ENCODE results near the gene PROM1. TPM values are rescaled to one million over a fixed set of nuclear protein-coding genes. Genes with fewer than 3 reads are reported as not detected.

Gene PROM1
- total and polyA plus RNA-seq, 9 of the 15 experiments (the other 6 are each of a cell fraction or from before 2014, with no cell fraction given), result 0.05 TPM; not detected in 8

- H3K9me3 ChIP-seq (replicated peaks; ENCODE audit: control insufficient read depth, insufficient read depth, low read depth, low read length), result no peaks in the 10 kb centered on the region
- intact Hi-C loops (cut with micrococcal nuclease), result no loop called here
Measured at GRCh38 chr4:15982842-15983524, 100.8 kb downstream of the PROM1 start.

More at GRCh38 chr4:15982842-15983524, 100.8 kb downstream of the PROM1 start:
- H3K27ac ChIP-seq (ENCODE audit: extremely low read depth, low read depth, low read length), result no peak overlapping the region
- in situ Hi-C loops (cut with MboI), result no loop called here
- no peak overlapping the region for H3K4me2 ChIP-seq (ENCODE audit: insufficient read depth, low read length)
- H3K9ac ChIP-seq (ENCODE audit: insufficient read depth in 1 of 2, low read depth in 2 of 2, low read length in 2 of 2), result no peak overlapping the region
- peaks cover 0 to 19% of the 10 kb centered on the region in 2 experiments; a peak in 3 of 5 replicates for H3K27me3 ChIP-seq (ENCODE audit: control insufficient read depth in 2 of 2, insufficient read depth in 2 of 2, low read length in 2 of 2)
- 0% methylated on average over 8 of the region's 8 CpGs for WGBS (ENCODE audit: insufficient coverage, low coverage, missing lambda C conversion rate)
- no peak for FAIRE-seq
- no peak overlapping the region for H3K4me3 ChIP-seq
- no peaks in the 10 kb centered on the region for H3K79me2 ChIP-seq (ENCODE audit: control insufficient read depth, insufficient read depth, low read length)
- H3K36me3 ChIP-seq (ENCODE audit: control insufficient read depth, insufficient read depth, low read length), result no peaks in the 10 kb centered on the region
- ChIA-PET CTCF (ENCODE audit: low intra/inter-chr PET ratio) (no interaction called here), POLR2A (interaction anchor here (0.7 kb wide), 1 partner anchor 847 kb away, joined by 3 read pairs; no protein-coding TSS in a partner anchor)
- no peak for TF ChIP-seq CC2D1A (IDR thresholded peaks at IDR 0.05)
- TF ChIP-seq GTF2E2 (tag; IDR thresholded peaks at IDR 0.05), result no peak
- TF ChIP-seq STAG1 (CRISPR knock-in tag; IDR thresholded peaks at IDR 0.05; ENCODE audit: borderline replicate concordance), result no peak
- no peak for TF ChIP-seq ZNF23 (CRISPR knock-in tag; IDR thresholded peaks at IDR 0.05)
- TF ChIP-seq ZNF398 (CRISPR knock-in tag; IDR thresholded peaks at IDR 0.05), result no peak
- TF ChIP-seq ZBTB49 (CRISPR knock-in tag; IDR thresholded peaks at IDR 0.05; ENCODE audit: borderline replicate concordance), result no peak
- TF ChIP-seq SETDB1 (IDR thresholded peaks at IDR 0.05; ENCODE audit: low read length), result no peak
- TF ChIP-seq DLX4 (CRISPR knock-in tag; IDR thresholded peaks at IDR 0.05), result no peak
- TF ChIP-seq RNF2 (IDR thresholded peaks at IDR 0.05), result no peak
- TF ChIP-seq SMAD3 (CRISPR knock-in tag; conservative IDR thresholded peaks at IDR 0.05), result no peak
- no peak for TF ChIP-seq ASH1L (IDR thresholded peaks at IDR 0.05; ENCODE audit: borderline replicate concordance, low read depth, partially characterized antibody)
- no peak for TF ChIP-seq MCM7 (IDR thresholded peaks at IDR 0.05)
- no peak for TF ChIP-seq ETV1 (tag; conservative IDR thresholded peaks at IDR 0.05; ENCODE audit: low read depth)
- TF ChIP-seq MAFF (IDR thresholded peaks at IDR 0.05; ENCODE audit: low read length), result no peak
- TF ChIP-seq TCFL5 (CRISPR knock-in tag; conservative IDR thresholded peaks at IDR 0.05), result no peak
- TF ChIP-seq POLR2AphosphoS5 (IDR thresholded peaks at IDR 0.05; ENCODE audit: control insufficient read depth, insufficient read depth, low read depth, low read length), result no peak
- H4K20me1 ChIP-seq (replicated peaks; ENCODE audit: control insufficient read depth, insufficient read depth, low read length), result no peaks in the 10 kb centered on the region
- H2AFZ ChIP-seq (ENCODE audit: low read depth, low read length), result no peak overlapping the region
- no TSS peak for BruUV-seq (replicated peaks)
- H3K4me1 ChIP-seq (replicated peaks in 1 of 2; ENCODE audit: control insufficient read depth in 2 of 2, insufficient read depth in 2 of 2, low read length in 2 of 2), result no peaks in the 10 kb centered on the region
- no peaks in the 10 kb centered on the region for H3K9me1 ChIP-seq (ENCODE audit: control insufficient read depth, insufficient read depth, low read length)
- no peak for ATAC-seq
- DNase-seq (ENCODE audit: extremely low read depth in 1 of 4, low spot score in 3 of 4), result no peak

Measured in K562 (cell line).